ENCODE results near the gene TMEM115.

TMEM115 gene

GRCh38 chr3:50330330-50330729, 29.0 kb downstream of the TMEM115 start:
- no peak for DNase-seq

GRCh38 chr3:50327943-50328691, 31.2 kb downstream of the TMEM115 start, which contains the start of gene TUSC2:
Gene TUSC2 (minus strand): TSS chr3:50328223. CDS start chr3:50328099, 124 bp downstream.
- DNase-seq, result peak; percentile 90

- DNase-seq, result no peak
Measured at GRCh38 chr3:50327129-50327528, 32.2 kb downstream of the TMEM115 start.

- DNase-seq, result no peak
Measured at GRCh38 chr3:50326182-50326541, 33.2 kb downstream of the TMEM115 start.

- no peak for DNase-seq
Measured at GRCh38 chr3:50325497-50326181, 33.7 kb downstream of the TMEM115 start.

GRCh38 chr3:50325113-50325480, 34.2 kb downstream of the TMEM115 start:
- DNase-seq, result no peak

- peak; percentile 39 for DNase-seq
Measured at GRCh38 chr3:50324351-50325112, 34.8 kb downstream of the TMEM115 start.

- no peak for DNase-seq
Measured at GRCh38 chr3:50323614-50324199, 35.6 kb downstream of the TMEM115 start.

GRCh38 chr3:50323092-50323600, 36.2 kb downstream of the TMEM115 start:
- no peak for DNase-seq

- DNase-seq, result no peak
Measured at GRCh38 chr3:50322386-50323091, 36.8 kb downstream of the TMEM115 start, which contains the start of gene HYAL2. Gene HYAL2 (minus strand): TSS chr3:50322745. CDS start chr3:50320489, 2,256 bp downstream.

GRCh38 chr3:50322115-50322385, 37.3 kb downstream of the TMEM115 start:
- no peak for DNase-seq

- DNase-seq, result peak; percentile 69
Measured at GRCh38 chr3:50321336-50322114, 37.8 kb downstream of the TMEM115 start.

GRCh38 chr3:50320853-50321335, 38.4 kb downstream of the TMEM115 start:
- peak; percentile 43 for DNase-seq

- DNase-seq, result no peak
Measured at GRCh38 chr3:50319894-50320625, 39.3 kb downstream of the TMEM115 start.

GRCh38 chr3:50319181-50319893, 40.0 kb downstream of the TMEM115 start:
- no peak for DNase-seq

- DNase-seq, result no peak
Measured at GRCh38 chr3:50318615-50319014, 40.7 kb downstream of the TMEM115 start.

- no peak for DNase-seq
Measured at GRCh38 chr3:50318163-50318562, 41.2 kb downstream of the TMEM115 start.

- DNase-seq, result no peak
Measured at GRCh38 chr3:50317300-50317699, 42.0 kb downstream of the TMEM115 start.

GRCh38 chr3:50316657-50317242, 42.6 kb downstream of the TMEM115 start:
- peak; percentile 52 for DNase-seq

- no peak for DNase-seq
Measured at GRCh38 chr3:50314816-50315215, 44.5 kb downstream of the TMEM115 start.

All from activated CD4-positive, alpha-beta T cell treated with anti-CD3 and anti-CD28 coated beads for 1 hour (primary cell).